Activated T-helper 1 cell treated with Interleukin-2 at 50 U/mL for 16 hours (primary cell): ENCODE measurements around the gene LRRC4C.

Experiments
- DNase-seq: peaks from one replicate; pipeline ENCODE4 v3.0.0-alpha.2; 2020; ENCODE audit warnings: low read depth

Gene LRRC4C

DNA sequence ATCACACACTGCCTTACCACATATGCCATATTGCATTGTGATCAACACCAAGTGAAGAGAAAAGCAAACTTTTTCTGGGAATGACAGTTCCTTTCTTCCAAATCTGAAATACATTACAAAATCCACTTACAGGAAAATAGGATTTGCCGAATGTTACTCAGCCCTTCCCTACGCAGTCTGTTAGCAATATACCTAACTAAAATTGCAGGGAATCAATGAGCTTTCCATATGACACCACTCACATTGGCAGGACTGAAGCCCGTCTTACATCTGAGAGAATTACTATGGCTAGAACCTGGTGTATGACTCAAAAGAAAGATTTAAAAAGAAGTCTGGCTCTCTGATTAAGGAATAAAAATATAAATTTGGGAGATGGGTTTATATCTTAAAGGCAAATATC, 136.0 kb downstream of the LRRC4C start:
- DNase-seq, result no peak

GRCh38 chr11:41320653-41321052, 138.8 kb downstream of the LRRC4C start:
- DNase-seq, result no peak

GRCh38 chr11:41320238-41320637, 139.2 kb downstream of the LRRC4C start:
- DNase-seq, result no peak

DNA sequence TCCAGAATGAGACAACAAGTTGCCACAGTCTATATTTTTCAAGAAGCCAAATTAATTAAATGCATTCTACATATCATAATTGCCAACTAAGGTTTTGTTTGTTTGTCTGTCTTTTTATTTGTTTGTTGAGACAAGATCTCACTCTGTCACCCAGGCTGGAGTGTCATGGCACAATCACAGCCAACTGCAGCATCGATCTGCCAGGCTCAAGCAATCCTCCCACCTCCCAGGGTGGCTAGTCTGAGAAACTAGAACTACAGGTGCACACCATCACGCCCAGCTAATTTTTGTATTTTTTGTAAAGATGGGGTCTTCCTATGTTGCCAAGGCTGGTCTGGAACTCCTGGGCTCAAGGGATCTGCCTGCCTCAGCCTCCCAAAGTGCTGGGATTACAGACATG, 140.0 kb downstream of the LRRC4C start:
- no peak for DNase-seq

DNA sequence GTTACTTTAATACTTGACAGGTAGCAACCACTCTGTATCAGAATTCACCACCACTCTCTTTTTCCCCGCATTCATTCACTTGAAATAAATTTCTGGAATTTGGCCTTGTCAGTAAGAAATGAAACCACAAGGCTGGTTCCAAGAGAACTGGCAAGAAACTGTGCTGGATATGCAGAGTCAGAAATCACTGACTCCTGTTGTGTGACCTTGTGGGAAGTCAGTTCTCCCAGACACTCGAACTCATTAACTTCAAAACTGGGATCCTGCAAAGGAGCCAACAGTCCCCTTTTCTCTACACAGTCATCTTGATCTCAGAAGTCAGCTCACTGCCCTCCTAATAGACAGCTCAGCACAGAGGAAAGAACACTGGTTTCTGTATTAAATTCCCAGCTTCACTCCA, 142.7 kb downstream of the LRRC4C start:
- DNase-seq, result no peak

DNA sequence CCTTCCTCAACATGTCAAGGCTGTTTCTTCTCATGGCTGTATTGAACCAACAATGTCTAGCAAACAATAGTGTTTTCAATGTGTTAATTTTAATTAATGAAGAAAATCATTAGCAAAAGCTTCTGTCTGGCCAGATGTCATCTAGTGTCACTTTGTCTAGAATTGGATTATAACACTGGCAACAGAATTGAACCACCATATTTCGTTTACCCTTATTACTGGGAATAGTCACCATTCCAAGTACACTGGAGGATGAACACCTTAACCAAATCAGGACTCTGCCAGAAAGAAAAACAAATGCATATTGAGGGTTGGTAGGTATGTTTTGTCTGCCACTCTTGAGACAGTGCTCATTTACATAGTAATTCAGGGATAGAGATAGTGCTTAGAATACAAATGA, 146.2 kb downstream of the LRRC4C start:
- DNase-seq, result no peak

DNA sequence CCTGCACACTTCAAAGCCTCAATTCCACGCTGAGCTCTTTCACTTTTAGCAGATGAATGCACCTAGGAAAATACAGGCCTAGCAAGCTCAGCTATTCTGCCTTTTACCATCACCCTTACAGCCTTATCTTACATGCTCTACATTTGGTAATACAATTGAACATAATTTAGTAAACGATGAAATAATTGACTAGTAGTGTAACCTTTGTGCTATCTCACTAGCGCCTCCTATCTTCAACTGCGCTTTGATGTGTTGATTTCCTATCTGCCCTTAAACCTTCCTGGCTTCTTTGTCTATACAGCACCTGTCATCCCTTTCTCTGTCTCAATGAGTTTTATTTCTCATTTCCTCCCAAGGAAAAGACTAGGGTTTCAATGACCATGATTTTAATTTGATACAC, 149.7 kb downstream of the LRRC4C start:
- no peak for DNase-seq

GRCh38 chr11:41309111-41309522, 150.3 kb downstream of the LRRC4C start:
- no peak for DNase-seq

GRCh38 chr11:41308286-41308685, 151.2 kb downstream of the LRRC4C start:
- DNase-seq, result no peak

- DNase-seq, result no peak
These were observed 152.0 kb downstream of the LRRC4C start for GRCh38 chr11:41307296-41308080.

DNA sequence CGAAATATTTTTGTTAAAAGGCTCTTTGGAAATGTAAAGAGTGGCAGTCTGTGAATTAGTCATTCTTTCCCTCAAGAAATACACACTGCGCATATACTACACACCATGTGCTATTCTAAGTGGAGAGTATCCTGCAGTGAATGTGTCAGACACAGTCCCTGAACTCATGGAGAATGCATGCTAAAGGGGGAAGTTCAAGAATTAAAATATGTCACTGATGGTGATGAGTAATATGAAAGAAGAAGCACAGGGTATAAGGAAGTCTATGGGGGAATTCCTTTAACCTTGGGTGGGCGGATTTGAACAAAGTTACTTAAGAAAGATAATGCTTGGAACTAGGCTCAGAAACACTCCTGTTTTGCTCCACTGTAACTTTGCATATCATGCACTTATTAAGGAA, 153.0 kb downstream of the LRRC4C start:
- DNase-seq, result no peak

DNA sequence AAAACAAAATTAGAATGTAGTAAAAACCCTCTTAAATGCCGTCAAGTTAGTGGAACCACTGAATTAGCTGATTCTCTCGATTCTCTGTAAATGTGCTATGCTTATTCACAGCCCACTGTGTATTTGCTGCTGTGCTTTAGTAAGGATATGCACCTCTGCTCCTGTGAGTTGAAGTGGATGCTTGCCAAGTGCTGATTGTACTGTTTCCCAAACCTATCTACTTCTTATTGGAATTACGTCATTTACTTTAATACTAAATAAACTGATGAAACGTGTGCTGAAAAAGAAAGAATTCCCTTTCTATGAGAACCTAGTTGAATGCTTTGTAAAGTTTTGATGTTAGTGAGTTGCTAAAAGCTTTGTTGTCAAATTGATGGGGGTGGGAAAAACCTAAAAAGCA, 158.4 kb downstream of the LRRC4C start:
- no peak for DNase-seq

GRCh38 chr11:41289408-41289807, 170.0 kb downstream of the LRRC4C start:
- no peak for DNase-seq

DNA sequence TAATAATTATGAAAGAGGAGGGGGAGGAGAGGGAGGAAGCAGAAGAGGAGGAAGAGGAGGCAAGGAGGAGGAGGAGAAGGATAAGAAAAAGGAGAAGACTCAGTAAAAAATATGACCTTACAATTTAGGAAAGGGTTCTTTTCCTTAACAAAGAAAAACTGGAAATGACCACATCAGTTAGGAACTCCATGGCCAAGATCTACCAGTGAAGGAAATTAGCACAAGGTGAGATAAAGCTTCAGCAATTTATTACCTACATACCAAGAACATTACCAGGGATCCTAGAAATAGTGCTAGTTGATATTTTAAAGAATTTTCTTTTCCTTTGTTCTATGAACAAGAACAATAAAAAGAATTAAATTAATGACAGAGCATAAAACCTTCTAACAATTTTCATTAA, 172.7 kb downstream of the LRRC4C start:
- DNase-seq, result no peak

DNA sequence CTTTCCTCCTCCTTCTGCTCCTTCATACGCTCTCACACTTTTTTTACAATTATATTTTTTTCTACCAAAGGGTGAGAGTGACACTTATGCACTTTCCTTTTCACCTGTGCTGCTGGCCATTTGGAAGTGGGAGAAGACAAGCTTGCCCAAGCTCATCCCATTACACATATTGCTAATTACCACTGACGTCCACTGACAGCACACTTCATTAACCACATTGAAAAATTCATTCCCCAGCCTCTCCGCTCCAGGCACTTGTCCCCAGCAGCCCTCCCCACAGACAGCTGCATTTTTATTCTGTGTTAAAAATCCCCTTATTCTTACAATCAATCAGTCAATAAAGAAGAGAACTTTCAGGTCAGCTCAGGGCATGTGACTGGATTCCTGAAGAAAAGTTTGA, 175.1 kb downstream of the LRRC4C start:
- no peak for DNase-seq

DNA sequence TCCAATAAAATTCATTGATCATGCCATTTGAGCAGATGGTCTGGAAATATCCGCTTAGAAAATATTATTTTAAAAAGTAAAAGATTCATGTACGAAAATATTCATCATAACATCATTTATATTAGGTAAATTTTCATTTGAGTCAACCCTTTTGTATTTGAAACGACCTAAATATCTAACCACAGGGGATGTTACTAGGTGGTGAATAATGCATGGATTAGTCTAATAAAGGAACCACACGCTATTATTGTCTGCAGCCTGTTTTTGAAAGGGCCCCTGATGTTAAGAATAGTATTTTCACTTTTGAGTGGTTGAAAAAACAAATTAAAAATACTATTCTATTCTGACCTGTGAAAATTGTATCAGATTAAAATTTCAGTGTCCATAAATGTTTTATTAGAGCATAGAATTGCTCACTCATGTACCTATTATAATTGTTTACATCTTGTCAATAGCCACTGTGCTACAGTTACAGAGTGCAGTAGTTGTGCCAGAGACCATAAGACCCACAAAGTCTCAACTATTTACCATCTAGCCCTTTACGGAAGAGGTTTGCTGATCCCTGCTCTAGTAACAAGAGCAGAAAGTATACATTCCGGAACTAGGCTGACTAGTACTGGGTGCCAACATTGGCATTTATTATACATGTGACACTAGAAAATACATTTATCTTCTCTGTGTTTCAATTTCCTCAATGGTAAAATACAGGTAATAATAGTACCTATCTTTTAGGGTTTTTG, 176.1 kb downstream of the LRRC4C start:
- DNase-seq, result no peak

DNA sequence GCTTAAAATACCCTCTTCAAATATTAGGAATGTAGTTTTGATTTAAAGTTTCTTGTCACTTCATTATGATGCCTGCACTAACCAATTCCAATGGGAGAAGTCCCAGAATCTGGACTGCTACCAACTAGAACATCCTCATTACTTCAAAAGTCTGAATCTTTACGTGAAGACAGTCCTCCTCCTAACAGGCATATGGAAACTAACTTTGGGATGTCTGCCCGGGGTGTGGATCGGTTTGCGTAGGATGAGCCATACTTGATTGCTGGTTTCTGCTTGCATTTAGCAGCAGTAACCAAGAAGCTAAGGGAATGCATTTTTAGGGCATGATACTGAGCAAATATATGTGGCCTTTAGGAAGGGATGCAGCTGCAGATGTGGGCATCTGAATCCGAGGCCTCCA, 177.1 kb downstream of the LRRC4C start:
- DNase-seq, result no peak

DNA sequence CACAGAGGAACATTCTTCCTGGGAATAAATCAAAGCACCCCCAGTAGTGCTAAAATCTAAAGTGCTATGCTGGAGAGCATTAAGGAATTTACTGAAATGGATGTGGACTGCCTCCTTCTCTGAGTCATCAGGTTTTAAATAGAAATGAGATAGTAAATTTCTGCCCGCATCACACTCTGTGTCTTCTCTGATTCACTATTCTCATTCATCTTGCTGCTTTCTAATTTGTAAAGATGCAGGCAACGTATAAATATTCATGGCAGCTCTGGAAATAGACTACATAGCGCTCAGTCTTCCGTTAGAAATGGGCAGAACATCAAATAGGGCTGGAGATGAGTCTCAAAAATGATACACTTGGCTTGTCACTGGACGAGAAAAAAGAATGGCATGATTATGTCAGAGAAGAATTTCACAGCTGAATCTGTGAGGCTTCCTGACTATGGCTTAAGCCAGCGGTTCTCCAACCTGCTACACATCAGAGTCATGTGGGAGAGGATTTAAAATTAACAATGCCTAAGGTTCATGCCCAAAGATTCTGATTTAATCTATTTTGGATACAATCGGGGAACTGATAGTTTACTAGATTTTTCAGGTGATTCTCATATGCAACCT, 178.2 kb downstream of the LRRC4C start:
- DNase-seq, result no peak

DNA sequence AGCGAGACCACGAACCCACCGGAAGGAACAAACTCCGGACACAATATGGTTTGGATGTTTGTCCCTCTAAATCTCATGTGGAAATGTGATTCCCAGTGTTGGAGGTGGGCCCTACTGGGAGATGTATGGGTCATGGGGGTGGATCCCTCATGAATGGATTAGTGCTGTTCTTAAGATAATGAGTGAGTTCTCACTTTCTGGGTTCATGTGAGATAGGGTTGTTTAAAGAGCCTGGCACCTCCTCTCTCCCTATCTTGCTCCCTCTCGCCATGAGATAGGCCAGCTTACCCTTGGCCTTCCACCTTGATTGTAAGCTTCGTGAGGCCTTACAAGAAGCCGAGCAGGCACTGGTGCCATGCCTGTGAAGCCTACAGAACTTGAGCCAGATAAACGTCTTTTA, 184.6 kb downstream of the LRRC4C start:
- no peak for DNase-seq

GRCh38 chr11:41273908-41274307, 185.5 kb downstream of the LRRC4C start:
- DNase-seq, result no peak

DNA sequence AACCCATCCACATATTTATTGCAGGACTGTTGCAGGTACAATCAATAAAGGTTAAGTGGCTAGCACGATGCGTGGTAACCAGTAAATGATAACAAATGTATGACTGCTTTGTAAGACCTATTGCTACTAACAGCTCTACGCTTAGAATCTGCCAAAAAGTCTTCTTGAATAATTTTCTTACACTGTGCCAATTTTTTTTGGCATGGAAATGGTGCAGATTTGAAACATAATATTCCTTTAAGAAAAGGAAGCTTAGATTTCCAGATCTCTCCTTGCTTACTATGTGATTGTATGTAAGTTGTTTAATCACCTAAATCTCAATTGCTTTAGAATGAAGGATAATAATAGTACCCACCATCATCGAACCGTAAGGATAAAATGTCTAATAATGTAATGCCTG, 192.0 kb downstream of the LRRC4C start:
- DNase-seq, result no peak

- no peak for DNase-seq
These were observed 203.4 kb downstream of the LRRC4C start for GRCh38 chr11:41256041-41256440.

- no peak for DNase-seq
These were observed 204.5 kb downstream of the LRRC4C start for GRCh38 chr11:41254966-41255365.
